Tibial nerve (tissue), 4 donors: ENCODE data around the gene MTHFD1. TPM values are rescaled to one million over a fixed set of nuclear protein-coding genes. Genes with fewer than 3 reads are reported as not detected.

Experiments
- DNase-seq, 2 donors: peaks; one replicate each; pipeline ENCODE4 v3.0.0-alpha.2; 2019; ENCODE audit warnings: low spot score in 2 of 2
- H3K27ac ChIP-seq, 4 donors: fragments of 200-600 bp; sonication (generic) in 3 of 4; one replicate each; pipeline ENCODE4 v1.5.1; 2017 to 2019; ENCODE audit warnings: mild to moderate bottlenecking in 1 of 4
- H3K27me3 ChIP-seq, 2 donors: fragments of 200-600 bp; sonication (generic) in 1 of 2; one replicate each; pipeline versions ENCODE4 v1.5.1 to v1.6.0; 2017 to 2019
- H3K36me3 ChIP-seq, 3 donors: fragments of 200-600 bp; sonication (generic); one replicate each; pipeline ENCODE4 v1.5.1; 2018 to 2019
- H3K4me1 ChIP-seq, 4 donors: fragments of 200-600 bp; sonication (generic) in 3 of 4; one replicate each; pipeline ENCODE4 v1.5.1; 2017 to 2019
- H3K4me3 ChIP-seq, 4 donors: fragments of 200-600 bp; sonication (generic) in 3 of 4; one replicate each; pipeline ENCODE4 v1.5.1; 2017 to 2019; ENCODE audit warnings: mild to moderate bottlenecking in 1 of 4, moderate library complexity in 1 of 4
- H3K9me3 ChIP-seq, 4 donors: fragments of 200-600 bp; sonication (generic) in 3 of 4; one replicate each; pipeline ENCODE4 v1.5.1; 2017 to 2019
- EP300 ChIP-seq, 2 donors: sonication (generic); formaldehyde crosslinking; IDR thresholded peaks; one replicate each; pipeline ENCODE4 v1.6.1; 2017; ENCODE audit warnings: antibody characterized with exemption in 2 of 2, mild to moderate bottlenecking in 1 of 2
- POLR2A ChIP-seq, 2 donors: fragments of 450-650 bp; IDR thresholded peaks; one replicate each; pipeline ENCODE4 v1.6.1; 2017; ENCODE audit warnings: antibody characterized with exemption in 2 of 2, mild to moderate bottlenecking in 2 of 2, moderate library complexity in 2 of 2
- WGBS, 2 donors: methylation state at CpG; one replicate each; pipeline ENCODE4 v1.1.5; 2018; 5-methylcytosine and 5-hydroxymethylcytosine counted together
- total RNA-seq, 4 donors: library from RNA; depleted of rRNA; stranded (reverse); fragments of >200 nt; gene quantifications; one replicate each; pipeline ENCODE4 v1.1.0, GENCODE V29; 2016
- TF ChIP-seq, protein P1 (sequence below), 5 experiments: fragments of 200-600 bp in 3 of 5; fragments of 450-650 bp in 2 of 5; sonication (generic) in 3 of 5; IDR thresholded peaks; one replicate each; pipeline ENCODE4 v1.5.1; 2016 to 2019; ENCODE audit warnings: antibody characterized with exemption in 5 of 5, mild to moderate bottlenecking in 3 of 5, moderate library complexity in 2 of 5

MTHFD1 gene
- total RNA-seq, 4 donors from 2014 or later: 52.0 to 59.4 (median 56.7) TPM

DNA sequence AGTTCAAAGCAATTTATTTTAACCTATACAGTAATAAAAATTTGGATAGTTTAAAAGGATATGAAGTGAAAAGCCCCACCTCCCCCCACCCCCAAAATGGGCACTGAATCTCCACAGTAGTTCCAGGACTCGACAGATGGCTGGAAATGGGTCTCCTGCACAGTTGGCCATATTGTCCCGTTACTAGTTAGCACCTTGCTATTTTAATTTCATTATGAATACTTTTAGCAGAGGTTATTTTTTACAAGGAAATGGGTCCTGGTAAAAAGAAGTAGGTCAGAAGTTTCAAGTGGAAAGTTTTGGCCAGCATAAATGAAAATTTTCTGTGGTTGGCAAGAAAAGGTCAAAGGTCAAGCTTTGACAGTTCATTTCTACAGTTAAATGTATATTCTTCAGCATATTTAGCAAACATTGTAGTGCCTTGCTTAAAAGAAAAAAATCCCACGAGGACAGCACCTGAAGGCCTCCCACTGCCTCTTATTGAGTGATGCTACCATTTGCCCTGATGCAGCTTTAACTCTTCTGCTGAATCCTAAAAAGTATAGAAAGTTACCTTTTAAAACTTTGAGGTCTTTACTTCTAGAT is 28.3 kb downstream of the MTHFD1 start:
- DNase-seq: no peak
- WGBS, 2 donors: 87% methylated on average over 3 of the region's 3 CpGs
- no peaks in the 10 kb centered on the region for H3K4me1 ChIP-seq
- H3K9me3 ChIP-seq: no peaks in the 10 kb centered on the region
- no peak overlapping the region for H3K4me3 ChIP-seq
- H3K36me3 ChIP-seq: peaks cover 0 to 97% (median 0%) of the 10 kb centered on the region in 3 donors
- no peaks in the 10 kb centered on the region for H3K27me3 ChIP-seq
- no peak overlapping the region for H3K27ac ChIP-seq
- TF ChIP-seq, protein P1, sequence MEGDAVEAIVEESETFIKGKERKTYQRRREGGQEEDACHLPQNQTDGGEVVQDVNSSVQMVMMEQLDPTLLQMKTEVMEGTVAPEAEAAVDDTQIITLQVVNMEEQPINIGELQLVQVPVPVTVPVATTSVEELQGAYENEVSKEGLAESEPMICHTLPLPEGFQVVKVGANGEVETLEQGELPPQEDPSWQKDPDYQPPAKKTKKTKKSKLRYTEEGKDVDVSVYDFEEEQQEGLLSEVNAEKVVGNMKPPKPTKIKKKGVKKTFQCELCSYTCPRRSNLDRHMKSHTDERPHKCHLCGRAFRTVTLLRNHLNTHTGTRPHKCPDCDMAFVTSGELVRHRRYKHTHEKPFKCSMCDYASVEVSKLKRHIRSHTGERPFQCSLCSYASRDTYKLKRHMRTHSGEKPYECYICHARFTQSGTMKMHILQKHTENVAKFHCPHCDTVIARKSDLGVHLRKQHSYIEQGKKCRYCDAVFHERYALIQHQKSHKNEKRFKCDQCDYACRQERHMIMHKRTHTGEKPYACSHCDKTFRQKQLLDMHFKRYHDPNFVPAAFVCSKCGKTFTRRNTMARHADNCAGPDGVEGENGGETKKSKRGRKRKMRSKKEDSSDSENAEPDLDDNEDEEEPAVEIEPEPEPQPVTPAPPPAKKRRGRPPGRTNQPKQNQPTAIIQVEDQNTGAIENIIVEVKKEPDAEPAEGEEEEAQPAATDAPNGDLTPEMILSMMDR (IDR thresholded peaks at IDR 0.05): no peak
- TF ChIP-seq EP300 (IDR thresholded peaks at IDR 0.05): no peak
- no peak for TF ChIP-seq POLR2A (IDR thresholded peaks at IDR 0.05)

DNA sequence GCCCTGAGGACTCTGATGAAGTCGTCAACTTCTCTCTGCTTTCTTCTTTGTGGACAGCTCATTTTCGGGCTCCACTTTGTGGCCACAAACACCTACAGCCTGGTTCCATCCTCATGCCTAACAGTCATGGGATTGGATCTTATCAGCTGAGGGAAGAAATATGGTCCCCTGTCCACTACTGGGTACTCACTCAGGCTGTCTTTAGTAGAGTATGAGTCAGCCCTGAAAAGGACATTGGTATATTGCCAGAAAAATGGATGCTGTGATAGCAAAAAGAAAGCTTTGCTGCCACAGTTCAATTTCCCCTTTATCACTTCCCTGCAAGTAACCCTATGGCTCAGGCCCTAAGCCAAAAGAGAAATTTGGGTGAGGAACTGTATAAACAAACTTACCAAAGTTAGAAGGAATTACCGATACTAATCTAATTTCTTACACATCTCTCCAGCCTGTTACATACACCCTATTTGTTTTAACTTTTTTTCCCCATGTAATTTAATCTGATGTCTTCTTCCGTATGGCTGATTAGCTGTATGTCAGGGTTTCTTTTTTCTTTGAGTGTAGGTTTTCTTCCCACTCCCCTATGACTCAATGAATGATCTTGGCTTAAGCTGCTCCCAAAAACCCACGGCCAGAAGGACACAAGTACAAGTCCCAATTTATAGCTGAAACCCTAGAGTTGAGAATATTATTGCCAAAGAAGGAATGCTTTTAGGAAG is 29.1 kb downstream of the MTHFD1 start:
- Histone ChIP-seq H3K4me1 (no peaks in the 10 kb centered on the region), H3K4me3 (no peak overlapping the region), H3K36me3 (peaks cover 0 to 98% (median 0%) of the 10 kb centered on the region in 3 donors), H3K9me3 (no peaks in the 10 kb centered on the region), H3K27ac (no peak overlapping the region), H3K27me3 (no peaks in the 10 kb centered on the region)
- 71 to 75% methylated on average over 5 of the region's 5 CpGs for WGBS, 2 donors
- DNase-seq: no peak
- no peak for TF ChIP-seq POLR2A (IDR thresholded peaks at IDR 0.05)
- no peak for TF ChIP-seq EP300 (IDR thresholded peaks at IDR 0.05)
- TF ChIP-seq, protein P1 (IDR thresholded peaks at IDR 0.05): no peak

DNA sequence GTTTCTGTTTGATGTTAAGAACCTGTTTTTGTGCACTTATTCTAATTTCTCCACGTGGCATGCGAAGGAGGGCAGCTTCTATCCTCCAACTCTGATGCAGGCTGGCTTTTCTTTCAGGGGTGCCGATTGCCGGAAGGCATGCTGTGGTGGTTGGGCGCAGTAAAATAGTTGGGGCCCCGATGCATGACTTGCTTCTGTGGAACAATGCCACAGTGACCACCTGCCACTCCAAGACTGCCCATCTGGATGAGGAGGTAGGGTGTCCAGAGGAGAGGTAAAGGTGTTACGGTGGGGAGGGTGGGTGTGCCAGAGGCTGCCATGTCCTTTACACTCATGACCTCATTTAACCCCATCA is 29.6 kb downstream of the MTHFD1 start:
- TF ChIP-seq, protein P1 (IDR thresholded peaks at IDR 0.05): no peak
- no peak for TF ChIP-seq EP300 (IDR thresholded peaks at IDR 0.05)
- no peak for TF ChIP-seq POLR2A (IDR thresholded peaks at IDR 0.05)
- Histone ChIP-seq H3K36me3 (peaks cover 0 to 98% (median 0%) of the 10 kb centered on the region in 3 donors), H3K9me3 (no peaks in the 10 kb centered on the region), H3K27ac (no peak overlapping the region), H3K4me1 (no peaks in the 10 kb centered on the region), H3K4me3 (no peak overlapping the region), H3K27me3 (no peaks in the 10 kb centered on the region)
- no peak for DNase-seq
- WGBS, 2 donors: 97 to 98% methylated on average over 7 of the region's 7 CpGs

DNA sequence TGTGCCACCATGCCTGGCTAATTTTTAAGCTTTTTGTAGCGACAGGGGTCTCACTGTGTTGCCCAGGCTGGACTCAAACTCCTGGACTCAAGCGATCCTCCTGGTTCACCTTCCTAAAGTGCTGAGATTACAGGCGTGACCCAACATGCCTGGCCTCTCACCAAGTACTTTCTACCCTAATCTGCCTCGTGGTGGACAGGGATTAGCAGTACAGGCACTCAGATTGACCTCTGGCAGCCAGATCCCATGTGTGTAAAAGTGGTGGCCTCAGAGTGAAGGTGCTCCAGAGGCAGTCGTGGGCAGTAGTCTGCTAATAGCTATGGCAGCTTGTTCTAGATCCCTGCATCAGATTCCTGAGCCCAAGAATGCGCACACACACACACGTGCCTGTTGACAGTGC is 30.9 kb downstream of the MTHFD1 start:
- no peak for TF ChIP-seq POLR2A (IDR thresholded peaks at IDR 0.05)
- no peak for TF ChIP-seq EP300 (IDR thresholded peaks at IDR 0.05)
- TF ChIP-seq, protein P1 (IDR thresholded peaks at IDR 0.05): no peak
- Histone ChIP-seq H3K4me3 (no peak overlapping the region), H3K27me3 (no peaks in the 10 kb centered on the region), H3K4me1 (no peaks in the 10 kb centered on the region), H3K9me3 (no peaks in the 10 kb centered on the region), H3K36me3 (peaks cover 0 to 98% (median 0%) of the 10 kb centered on the region in 3 donors), H3K27ac (no peak overlapping the region)
- WGBS, 2 donors: 85 to 86% methylated on average over 7 of the region's 7 CpGs
- no peak for DNase-seq

DNA sequence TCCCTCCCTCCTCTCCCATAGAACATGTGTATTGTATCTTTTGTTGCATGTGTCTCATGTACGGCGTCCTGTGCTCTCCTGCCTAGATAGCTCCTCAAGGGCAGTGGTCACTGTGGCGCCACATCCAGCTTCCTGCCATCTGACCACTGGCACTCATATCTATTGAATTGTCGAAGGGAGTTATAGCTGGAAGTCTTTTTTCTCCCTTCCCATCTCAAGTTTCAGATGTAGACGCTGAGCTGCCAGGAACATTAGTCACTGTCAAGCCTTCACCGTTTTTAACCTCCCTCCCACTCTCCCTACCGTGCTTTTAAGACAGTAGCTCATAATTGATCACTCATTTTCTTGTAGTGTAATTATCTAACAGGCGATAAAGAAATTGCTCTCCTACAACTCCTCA is 33.0 kb downstream of the MTHFD1 start:
- no peak for TF ChIP-seq EP300 (IDR thresholded peaks at IDR 0.05)
- no peak for TF ChIP-seq POLR2A (IDR thresholded peaks at IDR 0.05)
- TF ChIP-seq, protein P1 (IDR thresholded peaks at IDR 0.05): no peak
- Histone ChIP-seq H3K27ac (no peak overlapping the region), H3K4me1 (no peaks in the 10 kb centered on the region), H3K4me3 (no peak overlapping the region), H3K36me3 (peaks cover 0 to 97% (median 0%) of the 10 kb centered on the region in 3 donors), H3K27me3 (no peaks in the 10 kb centered on the region), H3K9me3 (no peaks in the 10 kb centered on the region)
- WGBS, 2 donors: 70 to 73% methylated on average over 8 of the region's 8 CpGs
- DNase-seq: no peak
